Fibroblast of skin of right biceps (primary cell): Measurements from ENCODE around the gene ARHGEF11.

ENCODE experiments used
- DNase-seq: peaks from one replicate; pipeline ENCODE4 v3.0.0-alpha.2; 2013

ARHGEF11 gene

GRCh38 chr1:156948708-156949107 lies 96.8 kb downstream of the ARHGEF11 start:
- DNase-seq, result no peak

- DNase-seq, result no peak
These were observed 97.6 kb downstream of the ARHGEF11 start for GRCh38 chr1:156947818-156948525.

GRCh38 chr1:156947127-156947526 lies 98.4 kb downstream of the ARHGEF11 start:
- DNase-seq, result no peak

- DNase-seq, result no peak
These were observed 99.5 kb downstream of the ARHGEF11 start for GRCh38 chr1:156945881-156946661.

- DNase-seq, result no peak
These were observed 100.7 kb downstream of the ARHGEF11 start for GRCh38 chr1:156944848-156945247.

- DNase-seq, result no peak
These were observed 101.3 kb downstream of the ARHGEF11 start for GRCh38 chr1:156944268-156944667.

GRCh38 chr1:156943756-156944155 lies 101.8 kb downstream of the ARHGEF11 start:
- DNase-seq, result no peak

- DNase-seq, result no peak
These were observed 103.0 kb downstream of the ARHGEF11 start for GRCh38 chr1:156942576-156942975.

GRCh38 chr1:156942176-156942575 lies 103.4 kb downstream of the ARHGEF11 start:
- DNase-seq, result no peak

- no peak for DNase-seq
These were observed 103.9 kb downstream of the ARHGEF11 start for GRCh38 chr1:156941675-156942074.

- DNase-seq, result no peak
These were observed 105.7 kb downstream of the ARHGEF11 start for GRCh38 chr1:156939786-156940334.

GRCh38 chr1:156938813-156939212 lies 106.7 kb downstream of the ARHGEF11 start:
- no peak for DNase-seq

GRCh38 chr1:156937883-156938282 lies 107.7 kb downstream of the ARHGEF11 start:
- DNase-seq, result no peak

- no peak for DNase-seq
These were observed 108.8 kb downstream of the ARHGEF11 start for GRCh38 chr1:156936721-156937220.

- DNase-seq, result no peak
These were observed 109.4 kb downstream of the ARHGEF11 start for GRCh38 chr1:156936191-156936590.

- DNase-seq, result no peak
These were observed 109.9 kb downstream of the ARHGEF11 start for GRCh38 chr1:156935505-156936128.

GRCh38 chr1:156933136-156933535 lies 112.4 kb downstream of the ARHGEF11 start:
- DNase-seq, result no peak

- DNase-seq, result no peak
These were observed 113.4 kb downstream of the ARHGEF11 start for GRCh38 chr1:156931974-156932710.

- DNase-seq, result no peak
These were observed 114.2 kb downstream of the ARHGEF11 start for GRCh38 chr1:156931211-156931952.

GRCh38 chr1:156930483-156930882 lies 115.1 kb downstream of the ARHGEF11 start:
- no peak for DNase-seq

GRCh38 chr1:156929596-156930238 lies 115.8 kb downstream of the ARHGEF11 start:
- no peak for DNase-seq
